Aorta (tissue), 5 donors: Measurements from ENCODE around the gene DDO. TPM values are rescaled to one million over a fixed set of nuclear protein-coding genes. Genes with fewer than 3 reads are reported as not detected.

ENCODE experiments used
- ATAC-seq: fragments of 200-7000 bp; cut with Tn5 transposase; one replicate; pipeline ENCODE4 v1.9.1; 2022; ENCODE audit warnings: moderate library complexity; ENCODE audit not compliant: low FRiP score
- DNase-seq, 2 donors: peaks; one replicate each; pipeline ENCODE4 v3.0.0-alpha.2; 2020
- H3K27ac ChIP-seq, 2 donors: one replicate each; pipeline ENCODE4 v1.5.1; 2013; ENCODE audit warnings: low read length in 2 of 2, mild to moderate bottlenecking in 2 of 2, moderate library complexity in 2 of 2, control low read depth in 1 of 2, inconsistent platforms in 1 of 2, low read depth in 1 of 2
- H3K27me3 ChIP-seq, 2 donors: one replicate each; pipeline ENCODE4 v1.6.1; 2013; ENCODE audit warnings: control low read depth in 1 of 2, low read length in 1 of 2, mild to moderate bottlenecking in 1 of 2, moderate library complexity in 1 of 2; ENCODE audit not compliant: insufficient read depth in 2 of 2, control insufficient read depth in 1 of 2
- H3K36me3 ChIP-seq, 2 donors: one replicate each; pipeline ENCODE4 v1.6.1; 2013; ENCODE audit warnings: control low read depth in 1 of 2, low read length in 1 of 2, mild to moderate bottlenecking in 1 of 2; ENCODE audit not compliant: insufficient read depth in 2 of 2, control insufficient read depth in 1 of 2
- H3K4me1 ChIP-seq, 2 donors: one replicate each; pipeline ENCODE4 v1.6.1; 2013; ENCODE audit warnings: low read length in 2 of 2, control low read depth in 1 of 2, mild to moderate bottlenecking in 1 of 2, moderate library complexity in 1 of 2; ENCODE audit not compliant: insufficient read depth in 2 of 2, control insufficient read depth in 1 of 2
- H3K4me3 ChIP-seq, 2 donors: one replicate each; pipeline ENCODE4 v1.5.1; 2013; ENCODE audit warnings: low read length in 2 of 2, control low read depth in 1 of 2, mild to moderate bottlenecking in 1 of 2
- H3K9me3 ChIP-seq: one replicate; pipeline ENCODE4 v1.6.1; 2013; ENCODE audit warnings: mild to moderate bottlenecking, low read length; ENCODE audit not compliant: control insufficient read depth
- WGBS, 2 donors: extraction: QIAGEN DNeasy Blood & Tissue Kit; methylation state at CpG; one replicate each; pipeline ENCODE4 v1.1.7; 2013; 5-methylcytosine and 5-hydroxymethylcytosine counted together
- intact Hi-C, 2 donors: fragments of 100-400 bp; cut with DNase I; formaldehyde crosslinking; loops; one replicate each; pipeline versions ENCODE4 v1.14.2 to v1.15.0; 2022
- polyA plus RNA-seq, 2 donors: library from polyadenylated mRNA; stranded (reverse); fragments of 200-250 nt; gene quantifications; one replicate each; pipeline ENCODE4 v1.2.3, GENCODE V29; 2013
- total RNA-seq, 2 donors: library from RNA; stranded (reverse); fragmentation: NEBNext Ultra II Directional; extraction: Animal tissue kit (Norgen Biotek cat#: 25700); gene quantifications; one replicate each; pipeline ENCODE4 v1.2.1, GENCODE V29; 2021
- donor health status: healthy with polysubstance abuse.
- donor health status: Bipolar disorder and iron deficiency.
- donor health status: DM: no; HTN: no; CAD: no.
- donor health status: DM: no; HTN: no; CAD: no.
- donor health status: DM: yes; HTN: yes; CAD: no.

Gene DDO
- total and polyA plus RNA-seq, 4 donors: 1.3 to 6.6 (median 2.7) TPM

DNA sequence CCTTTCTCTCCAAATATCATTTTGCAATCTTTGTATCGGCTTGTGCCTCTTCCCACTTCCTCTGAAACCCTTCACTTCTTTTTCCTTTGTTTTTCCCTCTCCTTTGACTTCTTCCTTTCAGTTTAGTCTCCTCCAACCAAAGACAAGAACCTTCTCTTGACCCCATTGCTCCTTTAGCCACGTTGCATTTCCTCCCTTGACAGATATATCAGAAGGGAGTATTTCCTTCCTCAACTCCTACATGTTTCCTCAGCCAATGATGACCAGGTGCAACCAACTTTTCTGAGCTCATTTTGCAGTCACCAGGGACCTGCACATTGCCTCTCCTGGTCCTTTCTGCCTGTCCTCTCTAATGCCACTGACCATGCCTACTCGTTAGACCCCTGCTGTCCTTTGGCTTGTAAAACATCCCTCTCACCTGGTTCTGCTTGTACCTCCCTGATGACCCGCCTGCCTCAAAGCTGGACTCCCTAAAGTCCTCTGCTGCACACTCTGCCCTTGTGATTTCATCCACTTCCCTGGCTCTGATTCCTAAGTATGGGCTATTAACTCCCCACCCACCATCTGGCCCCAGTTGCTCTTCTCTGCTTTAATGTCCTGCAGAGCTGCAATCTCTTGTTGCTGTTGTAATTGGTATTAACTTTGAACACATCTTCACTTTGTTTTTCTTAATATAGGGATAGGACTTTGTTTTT is 33.6 kb upstream of the DDO start:
- DNase-seq: no peak
- no peaks in the 10 kb centered on the region for H3K4me1 ChIP-seq
- no peaks in the 10 kb centered on the region for H3K27me3 ChIP-seq
- H3K4me3 ChIP-seq: no peak overlapping the region
- 62 to 68% methylated on average over 4 of the region's 4 CpGs for WGBS, 2 donors
- intact Hi-C loops: no loop called here
- no peaks in the 10 kb centered on the region for H3K36me3 ChIP-seq
- no peaks in the 10 kb centered on the region for H3K9me3 ChIP-seq
- no peak overlapping the region for H3K27ac ChIP-seq
- ATAC-seq: no peak

DNA sequence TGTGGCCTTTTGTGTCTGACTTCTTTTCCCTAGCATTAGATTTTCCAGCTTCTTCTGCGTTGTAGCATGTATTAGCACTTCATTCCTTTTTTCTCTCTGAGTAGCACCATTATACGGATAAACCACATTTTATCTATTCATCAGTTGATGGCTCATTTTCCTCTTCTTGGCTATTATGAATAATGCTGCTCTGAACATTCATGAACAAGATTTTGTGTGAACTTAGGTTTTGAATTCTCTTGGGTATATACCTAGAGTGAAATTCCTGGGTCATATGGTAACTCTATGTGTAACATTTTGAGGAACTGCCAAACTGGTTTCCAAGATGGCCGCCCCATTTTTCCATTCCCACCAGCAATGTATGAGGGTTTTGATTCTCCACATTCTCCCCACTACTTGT is 32.4 kb upstream of the DDO start:
- WGBS, 2 donors: 90 to 91% methylated on average over 3 of the region's 3 CpGs
- Histone ChIP-seq H3K27me3 (no peaks in the 10 kb centered on the region), H3K9me3 (no peaks in the 10 kb centered on the region), H3K36me3 (no peaks in the 10 kb centered on the region), H3K27ac (no peak overlapping the region), H3K4me3 (no peak overlapping the region), H3K4me1 (no peaks in the 10 kb centered on the region)
- intact Hi-C loops: no loop called here
- ATAC-seq (no peak), DNase-seq (no peak)

DNA sequence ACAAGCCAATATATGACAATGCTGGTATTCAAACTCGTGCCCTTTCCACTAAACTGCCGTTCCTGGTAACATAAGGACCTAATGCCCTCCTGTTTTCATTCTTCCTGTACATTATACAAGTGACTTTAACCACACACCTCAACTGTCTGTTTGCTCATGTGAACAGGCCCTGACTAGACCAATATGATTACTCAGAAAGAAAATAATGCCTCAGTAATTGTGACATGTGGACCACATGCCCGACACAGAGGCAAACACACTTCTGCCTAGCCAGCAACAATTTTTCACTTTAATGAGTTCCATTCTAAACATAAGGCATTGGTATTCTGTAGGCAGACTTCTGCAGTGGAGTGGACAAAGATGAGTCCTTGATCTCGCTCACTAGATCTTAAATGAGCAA is 31.0 kb upstream of the DDO start:
- no peak for ATAC-seq
- DNase-seq: no peak
- intact Hi-C loops: no loop called here
- H3K4me1 ChIP-seq: no peaks in the 10 kb centered on the region
- WGBS, 2 donors: 65 to 67% methylated on average over 4 of the region's 4 CpGs
- no peaks in the 10 kb centered on the region for H3K9me3 ChIP-seq
- no peaks in the 10 kb centered on the region for H3K27me3 ChIP-seq
- no peak overlapping the region for H3K27ac ChIP-seq
- H3K36me3 ChIP-seq: no peaks in the 10 kb centered on the region
- no peak overlapping the region for H3K4me3 ChIP-seq

DNA sequence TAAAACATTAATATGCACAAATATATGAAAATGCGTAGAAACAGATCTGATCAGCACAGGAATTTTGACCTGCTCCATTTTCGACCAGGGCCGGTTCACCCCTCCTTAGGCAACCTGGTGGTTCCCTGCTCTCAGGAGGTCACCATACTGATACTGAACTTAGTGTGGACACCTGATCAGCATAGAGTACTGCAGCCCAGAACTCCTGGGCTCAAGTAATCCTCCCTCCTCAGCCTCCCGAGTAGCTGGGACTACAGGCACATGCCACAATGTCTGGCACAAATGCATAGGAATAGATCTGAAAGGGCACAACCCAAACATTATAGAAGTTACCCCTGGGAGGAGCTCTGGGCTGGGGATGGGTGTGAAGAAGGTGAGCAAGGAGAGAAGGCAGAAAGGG is 24.7 kb upstream of the DDO start:
- DNase-seq: no peak
- no peaks in the 10 kb centered on the region for H3K4me1 ChIP-seq
- H3K27me3 ChIP-seq: no peaks in the 10 kb centered on the region
- intact Hi-C loops: no loop called here
- 82 to 92% methylated on average over 4 of the region's 4 CpGs for WGBS, 2 donors
- no peak for ATAC-seq
- peaks cover 2% of the 10 kb centered on the region for H3K9me3 ChIP-seq
- H3K36me3 ChIP-seq: no peaks in the 10 kb centered on the region
- H3K4me3 ChIP-seq: no peak overlapping the region
- no peak overlapping the region for H3K27ac ChIP-seq

DNA sequence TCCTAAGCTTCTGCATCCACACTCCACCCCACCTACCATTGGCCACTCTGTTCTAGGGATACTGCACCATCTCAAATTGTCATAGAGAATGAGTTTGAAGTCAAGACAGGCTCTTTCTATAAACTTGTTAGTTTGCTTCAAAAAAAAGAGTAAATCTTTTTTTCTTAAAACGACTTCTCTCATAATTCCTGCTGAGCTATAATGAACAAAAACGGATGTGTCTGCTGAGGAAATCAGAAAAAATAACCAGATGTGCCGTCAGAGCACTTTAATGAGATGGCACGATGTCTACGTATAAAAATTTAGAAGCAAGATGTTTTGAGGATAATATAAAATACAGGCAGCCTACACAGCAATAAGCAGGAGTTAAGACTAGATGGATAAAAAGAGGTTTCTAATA is 24.0 kb upstream of the DDO start:
- no peak overlapping the region for H3K27ac ChIP-seq
- ATAC-seq: no peak
- intact Hi-C loops: no loop called here
- H3K4me1 ChIP-seq: no peaks in the 10 kb centered on the region
- no peaks in the 10 kb centered on the region for H3K36me3 ChIP-seq
- no peak for DNase-seq
- no peak overlapping the region for H3K4me3 ChIP-seq
- peaks cover 2% of the 10 kb centered on the region for H3K9me3 ChIP-seq
- no peaks in the 10 kb centered on the region for H3K27me3 ChIP-seq
- WGBS, 2 donors: 55 to 59% methylated on average over 5 of the region's 5 CpGs

DNA sequence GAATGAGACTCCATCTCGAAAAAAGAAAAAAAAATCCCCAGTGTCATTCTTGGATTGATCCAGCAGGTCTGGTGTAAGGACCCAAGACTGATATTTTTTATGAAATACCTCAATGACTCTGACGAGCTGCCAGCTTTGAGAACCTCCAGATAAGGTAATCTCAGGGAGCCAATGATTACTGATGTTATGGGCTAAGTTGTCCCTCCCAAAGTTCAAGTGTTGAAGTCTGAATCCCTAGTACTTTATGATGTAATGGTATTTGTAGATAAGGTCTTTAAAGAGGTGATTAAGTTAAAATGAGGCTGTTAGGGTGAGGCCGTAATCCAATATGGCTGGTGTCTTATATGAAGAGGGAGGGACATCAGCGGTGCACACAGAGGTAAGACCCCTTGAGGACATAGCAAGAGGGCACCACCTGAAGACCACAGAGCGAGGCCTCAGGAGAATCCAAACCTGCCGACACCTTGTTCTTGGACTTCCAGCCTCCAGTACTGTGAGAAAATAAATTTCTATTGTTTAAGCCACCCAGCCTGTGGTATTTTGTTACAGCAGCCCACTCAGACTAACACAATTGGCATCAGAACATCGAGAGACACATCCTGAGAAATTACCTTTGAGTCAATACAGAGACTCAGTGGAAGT is 19.7 kb upstream of the DDO start:
- H3K27me3 ChIP-seq: no peaks in the 10 kb centered on the region
- H3K4me3 ChIP-seq: no peak overlapping the region
- DNase-seq: no peak
- ATAC-seq: no peak
- H3K4me1 ChIP-seq: no peaks in the 10 kb centered on the region
- 88 to 90% methylated on average over 7 of the region's 7 CpGs for WGBS, 2 donors
- H3K36me3 ChIP-seq: no peaks in the 10 kb centered on the region
- peaks cover 2% of the 10 kb centered on the region for H3K9me3 ChIP-seq
- intact Hi-C loops: no loop called here
- no peak overlapping the region for H3K27ac ChIP-seq

DNA sequence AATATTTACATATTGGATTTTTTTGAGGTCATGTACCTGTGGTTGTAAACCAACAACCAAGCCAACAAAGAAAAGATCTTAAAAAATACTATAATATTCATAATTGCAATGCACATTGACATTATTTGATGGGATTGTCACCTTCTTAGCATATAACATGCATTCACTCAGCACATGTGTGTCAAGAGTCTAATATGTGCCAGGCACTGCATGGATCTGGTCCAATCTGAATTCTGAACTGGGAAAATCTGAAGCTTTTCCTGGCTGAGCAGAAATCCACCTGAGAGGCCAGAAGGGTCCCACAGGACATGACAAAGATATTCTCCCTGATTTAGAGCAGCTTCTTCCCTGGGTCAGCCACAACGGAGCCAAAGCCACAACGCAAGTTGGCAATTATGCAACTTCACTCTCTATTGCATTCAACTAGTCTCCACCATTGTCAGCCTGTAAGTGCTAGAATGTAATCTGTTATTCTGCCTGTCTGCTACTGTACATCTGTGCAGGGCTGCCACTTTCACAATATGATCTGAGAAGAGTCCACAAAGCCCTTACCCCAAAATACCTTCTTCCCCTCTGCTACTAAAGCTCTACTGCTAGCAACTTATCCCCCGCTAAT is 17.0 kb upstream of the DDO start:
- Histone ChIP-seq H3K27ac (no peak overlapping the region), H3K36me3 (no peaks in the 10 kb centered on the region), H3K9me3 (peaks cover 2% of the 10 kb centered on the region), H3K27me3 (peaks cover 0 to 1% of the 10 kb centered on the region in 2 donors), H3K4me3 (no peak overlapping the region), H3K4me1 (no peaks in the 10 kb centered on the region)
- ATAC-seq (no peak), DNase-seq (no peak)
- intact Hi-C loops: no loop called here
- 49 to 68% methylated on average over 3 of the region's 3 CpGs for WGBS, 2 donors

DNA sequence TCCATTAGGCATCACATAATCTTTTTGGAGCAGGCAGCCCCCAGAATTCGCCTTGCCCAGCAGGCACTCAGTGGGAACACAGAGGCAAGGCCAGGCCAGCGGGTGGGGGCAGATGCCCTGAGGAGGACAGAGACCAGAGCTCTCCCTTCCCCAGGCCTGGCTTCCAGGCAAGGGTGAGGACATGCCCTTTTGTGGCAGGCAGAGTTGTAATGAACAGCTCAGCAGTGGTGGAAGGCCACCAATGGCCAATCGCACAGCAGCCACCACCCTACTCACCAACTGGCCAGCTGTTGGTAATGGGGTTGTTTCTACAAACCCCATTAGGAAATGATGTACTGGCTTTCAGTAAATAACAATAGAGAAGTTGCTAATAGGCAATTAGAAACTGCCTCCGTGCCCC is 15.4 kb upstream of the DDO start:
- ATAC-seq: no peak
- Histone ChIP-seq H3K36me3 (no peaks in the 10 kb centered on the region), H3K27me3 (peaks cover 0 to 1% of the 10 kb centered on the region in 2 donors), H3K4me3 (no peak overlapping the region), H3K9me3 (peaks cover 2% of the 10 kb centered on the region), H3K27ac (no peak overlapping the region), H3K4me1 (no peaks in the 10 kb centered on the region)
- no peak for DNase-seq
- intact Hi-C loops: no loop called here
- 84 to 86% methylated on average over 4 of the region's 4 CpGs for WGBS, 2 donors

DNA sequence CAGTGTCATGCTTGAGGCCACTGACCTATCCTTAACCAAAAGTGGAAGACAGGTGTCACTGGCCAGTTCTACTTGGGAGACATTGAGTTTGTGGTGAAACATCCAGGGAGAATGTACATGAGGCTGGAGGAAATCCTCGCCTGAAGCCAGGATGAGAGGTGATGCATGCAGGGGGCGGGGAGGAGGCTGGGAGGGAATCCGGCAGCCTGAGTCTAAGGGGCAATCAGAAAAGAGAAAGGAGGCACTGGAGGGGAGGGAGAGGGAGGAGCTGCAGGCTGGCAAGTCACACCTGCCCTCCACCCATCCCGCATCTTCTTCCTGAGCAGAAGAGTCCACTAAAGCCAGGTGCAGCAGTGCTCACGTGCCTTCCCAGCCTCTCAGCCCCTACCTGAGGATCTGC is 14.9 kb upstream of the DDO start:
- Histone ChIP-seq H3K4me1 (no peaks in the 10 kb centered on the region), H3K36me3 (no peaks in the 10 kb centered on the region), H3K9me3 (peaks cover 1% of the 10 kb centered on the region), H3K27me3 (peaks cover 0 to 1% of the 10 kb centered on the region in 2 donors), H3K4me3 (no peak overlapping the region), H3K27ac (no peak overlapping the region)
- intact Hi-C loops: no loop called here
- WGBS, 2 donors: 33 to 59% methylated on average over 5 of the region's 5 CpGs
- ATAC-seq: no peak
- no peak for DNase-seq
